Activated T-helper 1 cell treated with Interleukin-2 at 50 U/mL for 16 hours (primary cell): ENCODE measurements around the gene TMEM11.

Experiments used
- DNase-seq: peaks from one replicate; pipeline ENCODE4 v3.0.0-alpha.2; 2020; ENCODE audit warnings: low read depth

The TMEM11 gene

DNA sequence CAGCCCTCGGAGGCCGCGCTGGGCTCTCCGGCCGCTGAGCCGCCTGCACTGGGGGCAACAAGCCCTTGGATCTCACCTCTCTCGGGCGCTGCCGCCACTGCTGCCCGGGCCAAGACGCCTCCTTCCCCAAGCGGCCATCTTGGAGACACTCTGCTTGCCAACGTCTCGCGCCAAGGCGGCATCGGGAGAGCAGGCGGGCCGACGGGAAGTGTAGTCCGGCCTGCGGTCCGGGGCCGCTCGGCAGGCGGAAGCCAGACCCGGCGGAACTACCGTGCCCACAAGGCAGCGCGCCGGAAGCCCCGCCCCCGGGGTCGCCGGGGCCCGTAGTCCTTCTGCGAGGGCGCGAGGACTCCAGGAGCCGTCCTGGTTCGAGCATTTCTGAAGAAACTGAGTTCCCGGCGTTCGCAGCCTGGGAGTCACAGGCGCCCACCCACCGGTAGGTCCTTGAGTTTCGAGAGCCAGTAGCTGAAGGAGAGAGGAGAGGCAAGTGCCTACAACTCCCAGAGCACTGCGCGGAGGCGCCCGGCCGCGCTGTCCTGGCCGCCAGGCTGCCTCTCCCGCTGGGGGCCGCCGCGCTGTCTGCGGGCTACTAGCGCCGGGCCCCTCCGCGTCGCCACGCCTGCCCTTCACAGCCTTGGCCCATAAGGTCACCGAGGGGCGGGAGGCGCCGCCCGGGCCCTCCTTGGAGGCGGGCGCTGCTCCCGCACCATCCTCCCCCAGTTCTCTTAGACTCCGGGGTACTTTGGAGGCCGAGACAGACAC is at the start of gene TMEM11:
Gene TMEM11, minus strand, starts transcription at position 147 of the 762 bp plus-strand sequence. Its CDS starts 9 bp downstream, at position 138.
- DNase-seq = peak; percentile 92

- DNase-seq = no peak
Observed at GRCh38 chr17:21263376-21263775, 49.4 kb upstream of the TMEM11 start.

GRCh38 chr17:21262259-21262993 is 48.5 kb upstream of the TMEM11 start:
- no peak for DNase-seq

DNA sequence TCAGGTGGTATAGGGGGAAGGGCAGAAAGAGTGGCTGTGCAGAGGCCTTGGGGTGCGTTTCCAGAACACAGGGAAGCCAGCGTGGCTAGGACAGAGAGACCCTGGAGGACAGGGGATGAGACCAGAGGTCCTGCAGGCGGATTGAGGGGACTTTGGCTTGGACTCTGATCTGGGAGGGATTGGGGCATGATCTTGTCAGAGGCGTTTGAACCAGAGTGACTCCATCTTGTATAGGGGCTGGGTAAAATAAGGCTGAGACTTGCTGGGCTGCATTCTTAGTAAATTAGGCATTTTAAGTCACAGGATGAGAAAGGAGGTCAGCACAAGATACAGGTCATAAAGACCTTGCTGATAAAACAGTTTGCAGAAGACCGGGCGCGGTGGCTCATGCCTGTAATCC is 44.6 kb upstream of the TMEM11 start:
- DNase-seq = no peak

- no peak for DNase-seq
Observed at GRCh38 chr17:21253646-21254441, 39.9 kb upstream of the TMEM11 start.

DNA sequence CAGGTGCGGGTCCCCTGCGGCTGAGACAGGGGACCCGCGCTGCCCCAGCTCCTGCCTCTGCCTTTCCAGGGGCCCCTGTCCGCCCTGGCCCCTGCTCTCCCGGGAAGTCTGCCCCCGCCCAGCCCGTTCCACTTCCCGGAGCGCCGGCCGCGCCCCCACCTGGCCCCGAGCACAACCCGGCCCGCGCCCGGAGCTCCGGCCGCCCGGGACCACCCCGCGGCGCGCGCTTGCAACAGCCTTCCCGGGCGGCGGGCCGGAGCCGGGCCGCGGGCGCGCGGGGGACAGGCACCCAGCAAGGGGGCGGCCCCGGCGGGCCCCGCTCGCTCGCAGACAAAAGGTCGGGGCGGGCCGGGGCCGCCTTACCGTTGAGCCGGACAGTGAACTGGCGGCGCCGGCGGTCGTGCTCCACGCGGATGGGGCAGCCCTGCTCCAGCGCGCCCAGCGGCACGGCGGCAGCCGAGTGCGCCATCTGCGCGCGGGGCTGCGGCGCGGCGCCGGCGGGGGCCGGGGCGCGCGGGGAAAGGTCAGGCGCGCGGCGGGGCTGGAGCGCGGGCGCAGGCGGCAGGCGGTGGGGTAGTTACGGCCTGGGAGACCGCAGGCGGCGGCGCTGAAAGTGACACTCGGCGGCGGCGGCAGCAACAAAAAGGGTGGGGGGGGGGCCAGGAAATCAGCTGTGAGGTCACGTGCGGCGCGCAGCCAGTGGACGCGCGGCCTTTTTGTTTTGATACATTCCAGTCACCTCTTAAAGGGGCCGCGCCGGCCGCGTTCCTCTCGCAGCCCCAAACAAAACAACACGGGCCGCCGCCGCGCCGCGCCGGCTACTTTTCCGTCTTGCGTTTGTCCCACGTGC is 39.1 kb upstream of the TMEM11 start, which contains the start of gene NATD1:
Gene NATD1, minus strand, starts transcription at position 615 of the 850 bp plus-strand sequence. Its CDS starts 146 bp downstream, at position 469.
- peak; percentile 71 for DNase-seq

DNA sequence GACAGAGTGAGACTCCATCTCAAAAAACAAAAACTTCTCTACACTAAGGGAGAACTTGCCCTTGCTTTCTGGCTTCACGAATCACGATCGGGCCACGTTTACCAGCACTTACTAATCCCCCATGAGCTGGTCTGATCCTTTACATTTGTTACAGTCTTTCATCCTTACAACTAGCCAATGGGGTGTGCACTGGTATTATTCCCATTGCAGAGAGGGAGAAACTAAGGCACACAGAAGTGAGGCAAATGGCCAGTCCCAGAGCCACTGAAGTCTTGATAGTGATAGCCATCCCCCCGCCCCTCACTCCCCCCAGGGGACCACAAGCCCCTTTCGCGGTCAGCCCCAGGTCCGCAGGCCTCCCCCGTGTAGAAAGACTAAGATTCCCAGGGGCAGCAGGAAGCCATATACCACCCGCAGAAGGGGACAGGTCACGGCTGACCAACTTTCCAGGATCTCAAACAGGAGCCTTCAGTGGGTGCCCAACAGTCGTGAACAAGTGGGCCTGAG is 38.4 kb upstream of the TMEM11 start:
- no peak for DNase-seq

DNA sequence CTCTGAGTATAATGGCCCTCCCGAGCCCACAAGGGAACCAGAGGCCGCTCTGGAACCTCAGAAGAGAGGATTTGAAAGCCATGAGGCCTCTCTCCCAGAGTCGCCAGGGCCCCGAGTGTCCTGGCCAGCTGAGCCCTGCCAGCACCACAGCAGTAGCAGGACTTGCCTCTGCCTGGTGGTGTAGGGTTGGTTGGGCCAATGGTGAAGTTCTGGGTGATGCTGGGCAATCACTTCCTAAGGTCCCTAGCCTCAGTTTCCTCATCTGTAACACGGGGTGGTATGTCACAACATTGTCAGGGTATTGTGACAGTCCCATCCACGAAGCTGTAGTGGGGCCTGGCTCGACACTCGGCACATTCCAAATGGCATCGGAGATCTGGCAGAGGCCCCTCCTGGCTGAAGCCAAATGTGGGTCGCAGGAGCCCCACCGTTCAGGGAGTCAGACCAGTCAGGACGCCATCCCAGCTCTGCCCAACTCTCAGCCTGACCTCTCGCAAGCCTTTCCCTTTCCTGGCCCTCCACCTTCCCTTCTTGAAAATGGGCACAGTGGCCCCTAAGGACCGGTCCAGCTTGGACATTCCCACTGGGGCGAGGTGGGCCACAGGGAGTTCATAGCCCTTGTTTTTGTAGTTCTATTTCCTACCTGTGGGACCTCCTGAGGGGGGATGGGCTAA is 37.5 kb upstream of the TMEM11 start:
- DNase-seq = no peak

- no peak for DNase-seq
Observed at GRCh38 chr17:21250854-21251253, 36.9 kb upstream of the TMEM11 start.

DNA sequence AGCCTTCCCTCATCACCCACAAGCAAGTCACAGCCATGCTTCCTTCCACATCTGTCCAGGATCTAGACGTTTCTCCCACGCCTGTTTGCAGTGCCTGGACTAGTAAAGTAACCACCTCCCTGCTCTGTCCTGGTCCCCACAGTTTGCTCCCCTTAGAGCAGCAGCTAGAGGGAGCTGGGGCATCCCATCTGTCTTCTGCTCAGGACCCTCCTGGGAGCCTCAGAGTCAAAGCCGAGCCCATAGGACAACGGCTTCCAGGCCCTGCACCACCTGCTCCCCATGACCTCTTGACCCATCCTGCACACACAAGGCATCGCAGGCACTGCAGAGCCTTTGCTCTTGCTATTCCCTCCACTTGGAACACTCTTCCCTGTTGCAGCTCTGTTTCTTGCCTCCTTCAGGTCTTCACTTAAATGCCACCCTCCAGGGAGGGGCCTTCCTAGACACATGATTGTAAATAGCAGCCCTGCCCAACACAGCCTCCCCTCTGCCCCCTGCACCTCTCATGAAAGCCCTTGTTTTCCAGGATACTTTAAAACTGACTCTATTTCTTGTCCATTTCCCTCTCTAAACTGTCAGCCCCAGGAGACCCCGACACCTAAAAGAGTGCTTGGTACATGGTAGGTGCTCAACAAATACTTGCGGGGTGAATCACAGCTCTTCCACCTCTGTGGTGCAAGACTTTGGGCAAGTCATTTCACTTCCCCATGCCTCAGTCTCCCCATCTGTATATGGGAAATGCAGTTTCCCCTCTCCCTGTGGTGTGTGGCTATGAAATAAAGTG is 36.2 kb upstream of the TMEM11 start:
- no peak for DNase-seq

- DNase-seq = no peak
Observed at GRCh38 chr17:21249086-21249795, 35.3 kb upstream of the TMEM11 start.

- DNase-seq = no peak
Observed at GRCh38 chr17:21248500-21248899, 34.5 kb upstream of the TMEM11 start.

DNA sequence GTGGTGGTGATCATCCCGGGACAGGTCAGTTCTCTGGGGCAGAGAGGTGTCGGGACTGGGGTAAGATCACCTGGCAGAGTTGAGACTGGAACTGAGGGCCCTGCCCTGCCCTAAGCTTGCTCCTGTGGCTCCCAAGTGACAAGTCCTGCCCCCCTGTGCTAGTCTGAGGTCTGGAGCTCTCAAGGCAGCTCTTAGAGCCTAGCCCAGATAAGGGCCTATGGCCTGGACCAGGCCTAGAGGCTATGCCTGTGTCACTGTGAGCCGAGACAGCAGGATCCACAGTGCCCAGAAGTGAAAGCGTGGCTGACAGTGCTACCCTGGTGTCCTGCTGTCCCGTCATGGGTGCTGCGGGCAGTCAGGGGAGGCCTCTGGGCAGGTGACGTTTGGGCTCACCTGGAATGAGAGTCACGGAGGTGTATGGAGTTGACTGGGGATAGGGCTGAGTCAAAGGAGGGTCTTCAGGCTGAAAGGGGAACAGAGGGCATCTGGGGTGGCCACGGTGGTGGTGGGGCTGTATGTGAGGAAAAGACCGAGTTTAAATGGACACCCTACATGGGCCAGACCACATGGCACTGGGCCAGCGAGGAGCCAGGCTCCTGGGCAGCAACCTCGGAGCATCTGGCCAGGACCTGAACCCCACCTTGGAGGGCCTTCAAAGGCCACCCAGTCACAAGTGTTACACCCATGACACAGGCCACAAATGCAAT is 33.7 kb upstream of the TMEM11 start:
- no peak for DNase-seq

DNA sequence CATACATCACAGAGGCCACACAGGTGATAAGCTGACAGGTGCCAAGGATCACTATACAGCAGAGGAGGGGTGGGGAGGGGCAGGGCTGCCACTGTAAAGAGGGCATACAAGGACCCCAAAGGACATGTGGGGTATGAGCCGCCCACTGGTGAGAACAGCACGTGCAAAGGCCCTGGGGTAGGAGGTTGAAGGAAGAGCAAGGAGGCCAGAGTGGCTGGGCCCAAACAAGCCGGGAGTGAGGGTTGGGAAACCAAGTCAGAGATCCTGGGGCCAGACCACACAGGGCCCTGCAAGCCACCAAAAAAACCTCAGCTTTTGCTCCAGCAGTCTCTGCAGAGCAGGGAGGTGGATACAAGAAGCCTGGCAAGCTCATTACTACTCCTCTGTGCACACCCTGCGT is 32.7 kb upstream of the TMEM11 start:
- DNase-seq = no peak

- no peak for DNase-seq
Observed at GRCh38 chr17:21245639-21246084, 31.7 kb upstream of the TMEM11 start.

- DNase-seq = no peak
Observed at GRCh38 chr17:21243516-21244303, 29.7 kb upstream of the TMEM11 start.

- DNase-seq = no peak
Observed at GRCh38 chr17:21242780-21243515, 29.0 kb upstream of the TMEM11 start.
